Testis (tissue), 2 donors: ENCODE data around the gene UTP3.

Experiments used
- CTCF ChIP-seq, 3 experiments: fragments of 450-650 bp in 2 of 3; fragments of 200-600 bp in 1 of 3; sonication (generic) in 1 of 3; IDR thresholded peaks; one replicate each; pipeline ENCODE4 v1.5.1; 2016 to 2019; ENCODE audit warnings: antibody characterized with exemption in 3 of 3, mild to moderate bottlenecking in 2 of 3, moderate library complexity in 1 of 3
- POLR2A ChIP-seq: fragments of 450-650 bp; IDR thresholded peaks from one replicate; pipeline ENCODE4 v1.6.1; 2017; ENCODE audit warnings: antibody characterized with exemption, mild to moderate bottlenecking, moderate library complexity

GRCh38 chr4:70714079-70714887, 26.0 kb downstream of the UTP3 start:
- no peak for TF ChIP-seq POLR2A
- no peak for TF ChIP-seq CTCF (IDR thresholded peaks at IDR 0.05)
